HepG2 (cell line): ENCODE data around the gene GNG7. TPM values are rescaled to one million over a fixed set of nuclear protein-coding genes. Genes with fewer than 3 reads are reported as not detected.

Experiments used
- CREB1 ChIP-seq, 2 experiments: fragments of 450-650 bp in 1 of 2; IDR thresholded peaks; 2 replicates each; pipeline ENCODE4 v1.6.1; 2016 to 2017; ENCODE audit warnings: control low read depth in 1 of 2, mild to moderate bottlenecking in 1 of 2, missing compliant biosample characterization in 1 of 2, missing genetic modification characterization in 1 of 2
- EED ChIP-seq: sonication (generic); formaldehyde crosslinking; IDR thresholded peaks from 2 replicates; pipeline ENCODE4 v1.5.0; 2020; ENCODE audit warnings: mild to moderate bottlenecking, missing genetic modification reagents
- ELF4 ChIP-seq: sonication (generic); formaldehyde crosslinking; IDR thresholded peaks from 2 replicates; pipeline ENCODE4 v1.5.0; 2020; ENCODE audit warnings: missing genetic modification reagents, mild to moderate bottlenecking, moderate library complexity, borderline replicate concordance
- FOSL2 ChIP-seq: sonication (generic); formaldehyde crosslinking; IDR thresholded peaks from 2 replicates; pipeline ENCODE4 v1.4.0; 2020; ENCODE audit warnings: missing genetic modification reagents
- GTF3A ChIP-seq: sonication (generic); formaldehyde crosslinking; conservative IDR thresholded peaks from 2 replicates; pipeline ENCODE4 v1.4.0; 2020; ENCODE audit warnings: mild to moderate bottlenecking, missing genetic modification reagents
- HNF1A ChIP-seq, 2 experiments: sonication (generic) in 1 of 2; formaldehyde crosslinking in 1 of 2; IDR thresholded peaks; 2 replicates each; pipeline versions ENCODE4 v1.4.0 to v1.6.1; 2016 to 2020; ENCODE audit warnings: borderline replicate concordance in 1 of 2, low read depth in 1 of 2, mild to moderate bottlenecking in 1 of 2, missing genetic modification reagents in 1 of 2
- LBX2 ChIP-seq: sonication (generic); formaldehyde crosslinking; IDR thresholded peaks from 2 replicates; pipeline ENCODE4 v1.5.0; 2020; ENCODE audit warnings: missing genetic modification reagents, mild to moderate bottlenecking, borderline replicate concordance
- MAX ChIP-seq: IDR thresholded peaks from 2 replicates; pipeline ENCODE4 v1.6.1; 2012; ENCODE audit warnings: inconsistent platforms
- MIER2 ChIP-seq: IDR thresholded peaks from 2 replicates; pipeline ENCODE4 v1.6.1; 2016; ENCODE audit warnings: missing biosample characterization, missing genetic modification reagents
- NBN ChIP-seq: fragments of 450-650 bp; conservative IDR thresholded peaks from 2 replicates; pipeline ENCODE4 v1.6.1; 2017
- NFRKB ChIP-seq: fragments of 450-650 bp; IDR thresholded peaks from 2 replicates; pipeline ENCODE4 v1.6.1; 2017
- PAWR ChIP-seq: sonication (generic); formaldehyde crosslinking; IDR thresholded peaks from 2 replicates; pipeline ENCODE4 v1.4.0; 2020; ENCODE audit warnings: missing genetic modification reagents, mild to moderate bottlenecking, borderline replicate concordance
- PBX3 ChIP-seq: sonication (generic); formaldehyde crosslinking; IDR thresholded peaks from 2 replicates; pipeline ENCODE4 v1.8.1; 2023; ENCODE audit warnings: missing genetic modification reagents, inconsistent platforms, borderline replicate concordance
- SALL1 ChIP-seq: sonication (generic); formaldehyde crosslinking; IDR thresholded peaks from 2 replicates; pipeline ENCODE4 v1.8.0; 2022; ENCODE audit warnings: mild to moderate bottlenecking, missing genetic modification reagents
- SUZ12 ChIP-seq: fragments of 150-350 bp; IDR thresholded peaks from 2 replicates; pipeline ENCODE4 v1.6.1; 2014; ENCODE audit warnings: low read depth, low read length
- TAF1 ChIP-seq: sonication (generic); formaldehyde crosslinking; IDR thresholded peaks from 2 replicates; pipeline ENCODE4 v1.4.0; 2020; ENCODE audit warnings: missing genetic modification reagents
- TCF7L2 ChIP-seq: IDR thresholded peaks from 2 replicates; pipeline ENCODE4 v1.6.1; 2011; ENCODE audit warnings: mild to moderate bottlenecking, low read depth, low read length, moderate library complexity
- THAP11 ChIP-seq: IDR thresholded peaks from 2 replicates; pipeline ENCODE4 v1.6.1; 2016; ENCODE audit warnings: missing biosample characterization, missing genetic modification reagents
- THAP8 ChIP-seq: sonication (generic); formaldehyde crosslinking; IDR thresholded peaks from 2 replicates; pipeline ENCODE4 v1.5.1; 2020; ENCODE audit warnings: missing genetic modification reagents, mild to moderate bottlenecking, borderline replicate concordance
- ZFP36L1 ChIP-seq: sonication (generic); formaldehyde crosslinking; IDR thresholded peaks from 2 replicates; pipeline ENCODE4 v1.8.0; 2022; ENCODE audit warnings: mild to moderate bottlenecking, missing genetic modification reagents, moderate library complexity
- ZNF225 ChIP-seq: sonication (generic); formaldehyde crosslinking; IDR thresholded peaks from 2 replicates; pipeline ENCODE4 v1.4.0; 2020; ENCODE audit warnings: mild to moderate bottlenecking, missing genetic modification reagents
- ZNF251 ChIP-seq: sonication (generic); formaldehyde crosslinking; IDR thresholded peaks from 2 replicates; pipeline ENCODE4 v1.9.0; 2021; ENCODE audit warnings: mild to moderate bottlenecking, missing genetic modification reagents
- ZNF557 ChIP-seq: sonication (generic); formaldehyde crosslinking; IDR thresholded peaks from 2 replicates; pipeline ENCODE4 v1.4.0; 2020; ENCODE audit warnings: missing genetic modification reagents
- ZNF792 ChIP-seq: IDR thresholded peaks from 2 replicates; pipeline ENCODE4 v1.6.1; 2016
- ZNF883 ChIP-seq: sonication (generic); formaldehyde crosslinking; IDR thresholded peaks from 2 replicates; pipeline ENCODE4 v1.5.1; 2020; ENCODE audit warnings: mild to moderate bottlenecking, missing genetic modification reagents; ENCODE audit errors: not compliant biosample characterization
- polyA plus RNA-seq, 8 experiments: library from polyadenylated mRNA; depleted of rRNA in 3 of 8; stranded (reverse) in 7 of 8; unstranded in 1 of 8; fragments of >200 nt; fragmentation: Illumina TruSeq in 4 of 8; extraction: Trizol in 4 of 8; gene quantifications; 2 replicates each; pipeline versions ENCODE4 v1.2.1 to v1.2.3, GENCODE V29; 2011 to 2016; ENCODE audit warnings: low read depth in 4 of 8, missing spikeins in 1 of 8, mixed read lengths in 1 of 8; ENCODE audit not compliant: insufficient read depth in 1 of 8
- total RNA-seq, 5 experiments: library from RNA; depleted of rRNA; stranded (reverse); fragments of >200 nt; fragmentation: Illumina TruSeq; extraction: Trizol; gene quantifications; 2 replicates each; pipeline ENCODE4 v1.2.3, GENCODE V29; 2016; ENCODE audit warnings: low read depth in 1 of 5

GNG7 gene
- total and polyA plus RNA-seq, 2 of the 13 experiments (the other 11 are each of a cell fraction or from before 2014, with no cell fraction given), result 1.4 to 3.3 TPM

GRCh38 chr19:2739602-2740313, 37.3 kb upstream of the GNG7 start, which contains the start of gene SLC39A3 (continued):
- TF ChIP-seq LBX2 (CRISPR knock-in tag) (peak; percentile 90; the same call in 1 of the 2 replicates), FOSL2 (CRISPR knock-in tag) (peak; percentile 78), PAWR (CRISPR knock-in tag) (no peak), NFRKB (no peak), EED (CRISPR knock-in tag) (no peak), TCF7L2 (no peak), THAP8 (CRISPR knock-in tag) (peak; percentile 97; the same call in 1 of the 2 replicates), ZNF883 (CRISPR knock-in tag) (peak; percentile 94), MAX (peak; percentile 82), TAF1 (CRISPR knock-in tag) (peak; percentile 66), CREB1 (IDR thresholded peaks at IDR 0.05) (peak; percentile 62), CREB1 (CRISPR knock-in tag; IDR thresholded peaks at IDR 0.05) (peak; percentile 85), HNF1A (IDR thresholded peaks at IDR 0.05; ENCODE audit: low read depth) (no peak), HNF1A (CRISPR knock-in tag; IDR thresholded peaks at IDR 0.05; ENCODE audit: borderline replicate concordance) (0 out of 2 replicates have a peak, but pooled peaks have one; percentile 13), MIER2 (CRISPR knock-in tag) (peak; percentile 100), NBN (no peak), PBX3 (CRISPR knock-in tag) (peak; percentile 98), GTF3A (CRISPR knock-in tag) (no peak), ZNF792 (CRISPR knock-in tag) (peak; percentile 99), THAP11 (peak; percentile 95), ZNF251 (CRISPR knock-in tag) (no peak), ZNF557 (CRISPR knock-in tag) (no peak), ZNF225 (CRISPR knock-in tag) (peak; percentile 91; the same call in 1 of the 2 replicates), SUZ12 (no peak), SALL1 (CRISPR knock-in tag) (peak; percentile 99), ELF4 (CRISPR knock-in tag) (no peak), ZFP36L1 (CRISPR knock-in tag) (peak; percentile 98)
